GM12864 (cell line): ENCODE results near the gene EYA2.

Experiments
- DNase-seq: peaks from one replicate; pipeline ENCODE4 v3.0.0-alpha.2; 2011; ENCODE audit warnings: low read depth
- H3K4me3 ChIP-seq: 2 replicates; pipeline ENCODE4 v1.5.1; 2011; ENCODE audit warnings: mild to moderate bottlenecking, low read depth, low read length, control low read depth
- TF ChIP-seq, protein P1 (sequence below): IDR thresholded peaks from 2 replicates; pipeline ENCODE4 v1.5.1; 2011; ENCODE audit warnings: low read depth, mild to moderate bottlenecking, moderate library complexity, low read length, control low read depth, inconsistent platforms; ENCODE audit errors: missing control alignments

Gene EYA2

GRCh38 chr20:47054506-47054905 lies 159.9 kb downstream of the EYA2 start:
- H3K4me3 ChIP-seq = no peak overlapping the region
- TF ChIP-seq, protein P1, sequence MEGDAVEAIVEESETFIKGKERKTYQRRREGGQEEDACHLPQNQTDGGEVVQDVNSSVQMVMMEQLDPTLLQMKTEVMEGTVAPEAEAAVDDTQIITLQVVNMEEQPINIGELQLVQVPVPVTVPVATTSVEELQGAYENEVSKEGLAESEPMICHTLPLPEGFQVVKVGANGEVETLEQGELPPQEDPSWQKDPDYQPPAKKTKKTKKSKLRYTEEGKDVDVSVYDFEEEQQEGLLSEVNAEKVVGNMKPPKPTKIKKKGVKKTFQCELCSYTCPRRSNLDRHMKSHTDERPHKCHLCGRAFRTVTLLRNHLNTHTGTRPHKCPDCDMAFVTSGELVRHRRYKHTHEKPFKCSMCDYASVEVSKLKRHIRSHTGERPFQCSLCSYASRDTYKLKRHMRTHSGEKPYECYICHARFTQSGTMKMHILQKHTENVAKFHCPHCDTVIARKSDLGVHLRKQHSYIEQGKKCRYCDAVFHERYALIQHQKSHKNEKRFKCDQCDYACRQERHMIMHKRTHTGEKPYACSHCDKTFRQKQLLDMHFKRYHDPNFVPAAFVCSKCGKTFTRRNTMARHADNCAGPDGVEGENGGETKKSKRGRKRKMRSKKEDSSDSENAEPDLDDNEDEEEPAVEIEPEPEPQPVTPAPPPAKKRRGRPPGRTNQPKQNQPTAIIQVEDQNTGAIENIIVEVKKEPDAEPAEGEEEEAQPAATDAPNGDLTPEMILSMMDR = no peak
- DNase-seq = no peak

GRCh38 chr20:47054945-47055344 lies 160.3 kb downstream of the EYA2 start:
- TF ChIP-seq, protein P1 = no peak
- H3K4me3 ChIP-seq = no peak overlapping the region
- no peak for DNase-seq

DNA sequence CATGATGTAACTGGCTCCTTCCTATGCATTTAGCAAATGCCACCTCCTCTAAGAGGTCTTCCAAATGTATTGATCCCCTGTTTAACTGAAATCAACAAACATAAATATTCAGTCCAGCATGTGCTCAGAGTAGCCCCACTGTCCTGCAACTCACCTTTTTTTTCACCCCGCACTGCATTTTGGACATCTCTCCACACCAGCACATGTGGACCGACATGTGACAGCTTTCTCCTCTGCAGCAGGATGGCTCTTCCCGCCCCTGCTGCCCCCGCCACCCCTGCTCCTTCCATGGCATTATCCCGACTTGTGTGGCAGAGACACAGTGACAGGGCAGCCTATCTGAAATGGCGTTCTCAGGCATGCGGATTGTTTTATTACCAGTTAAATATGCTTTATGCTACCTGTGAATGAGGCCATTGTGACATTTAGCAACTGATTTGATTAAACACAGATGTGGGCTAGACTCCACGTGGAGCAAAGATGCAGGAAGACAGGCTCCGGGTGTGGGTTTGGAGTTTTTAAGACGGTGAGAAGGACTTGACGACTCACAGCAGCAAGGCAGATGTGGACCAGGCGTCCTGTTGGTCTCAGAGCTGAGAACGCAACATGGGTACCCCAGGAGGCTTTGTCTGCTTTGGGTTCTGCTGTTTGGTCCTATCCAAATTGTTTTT lies 161.2 kb downstream of the EYA2 start:
- no peak overlapping the region for H3K4me3 ChIP-seq
- no peak for DNase-seq
- TF ChIP-seq, protein P1 = no peak

GRCh38 chr20:47057661-47058060 lies 163.0 kb downstream of the EYA2 start:
- no peak for DNase-seq
- TF ChIP-seq, protein P1 = no peak
- H3K4me3 ChIP-seq = no peak overlapping the region

GRCh38 chr20:47058236-47058635 lies 163.6 kb downstream of the EYA2 start:
- TF ChIP-seq, protein P1 = no peak
- no peak for DNase-seq

GRCh38 chr20:47059536-47059935 lies 164.9 kb downstream of the EYA2 start:
- DNase-seq = no peak
- no peak overlapping the region for H3K4me3 ChIP-seq
- TF ChIP-seq, protein P1 = no peak

More at GRCh38 chr20:47058236-47058635, 163.6 kb downstream of the EYA2 start:
- no peak overlapping the region for H3K4me3 ChIP-seq

GRCh38 chr20:47061549-47061948 lies 166.9 kb downstream of the EYA2 start:
- TF ChIP-seq, protein P1 = no peak
- DNase-seq = no peak
- no peak overlapping the region for H3K4me3 ChIP-seq
